ENCODE results near the gene GNG3.

Gene GNG3

GRCh38 chr11:62755086-62755615 is 47.7 kb downstream of the GNG3 start:
- Histone ChIP-seq H3K9me3 (ENCODE audit: insufficient read depth, low read depth, low read length) (no peaks in the 10 kb centered on the region), H4K20me1 (ENCODE audit: insufficient read depth, low read length, poor library complexity, severe bottlenecking) (peaks cover 5% of the 10 kb centered on the region), H3F3A (ENCODE audit: low read depth) (no peaks in the 10 kb centered on the region), H3K79me2 (ENCODE audit: insufficient read depth, low read length) (peaks cover 16% of the 10 kb centered on the region; the same call in 1 of the 2 replicates), H3K4me2 (ENCODE audit: low read depth, low read length, poor library complexity, severe bottlenecking) (peak overlapping the region; percentile 64), H3K9me2 (replicated peaks; ENCODE audit: low read depth, low read length) (no peaks in the 10 kb centered on the region), H3K4me3 (ENCODE audit: low read length, poor library complexity, severe bottlenecking) (no peak overlapping the region), H3K4me1 (ENCODE audit: insufficient read depth, low read length, poor library complexity, severe bottlenecking) (peaks cover 17% of the 10 kb centered on the region), H2AFZ (ENCODE audit: low read length) (no peak overlapping the region), H3K27me3 (ENCODE audit: insufficient read depth, low read length, poor library complexity, severe bottlenecking) (no peaks in the 10 kb centered on the region), H3K9ac (ENCODE audit: low read depth, low read length, poor library complexity, severe bottlenecking) (no peak overlapping the region), H3K36me3 (ENCODE audit: insufficient read depth, low read length) (no peaks in the 10 kb centered on the region)
- TF ChIP-seq, protein P1, sequence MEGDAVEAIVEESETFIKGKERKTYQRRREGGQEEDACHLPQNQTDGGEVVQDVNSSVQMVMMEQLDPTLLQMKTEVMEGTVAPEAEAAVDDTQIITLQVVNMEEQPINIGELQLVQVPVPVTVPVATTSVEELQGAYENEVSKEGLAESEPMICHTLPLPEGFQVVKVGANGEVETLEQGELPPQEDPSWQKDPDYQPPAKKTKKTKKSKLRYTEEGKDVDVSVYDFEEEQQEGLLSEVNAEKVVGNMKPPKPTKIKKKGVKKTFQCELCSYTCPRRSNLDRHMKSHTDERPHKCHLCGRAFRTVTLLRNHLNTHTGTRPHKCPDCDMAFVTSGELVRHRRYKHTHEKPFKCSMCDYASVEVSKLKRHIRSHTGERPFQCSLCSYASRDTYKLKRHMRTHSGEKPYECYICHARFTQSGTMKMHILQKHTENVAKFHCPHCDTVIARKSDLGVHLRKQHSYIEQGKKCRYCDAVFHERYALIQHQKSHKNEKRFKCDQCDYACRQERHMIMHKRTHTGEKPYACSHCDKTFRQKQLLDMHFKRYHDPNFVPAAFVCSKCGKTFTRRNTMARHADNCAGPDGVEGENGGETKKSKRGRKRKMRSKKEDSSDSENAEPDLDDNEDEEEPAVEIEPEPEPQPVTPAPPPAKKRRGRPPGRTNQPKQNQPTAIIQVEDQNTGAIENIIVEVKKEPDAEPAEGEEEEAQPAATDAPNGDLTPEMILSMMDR (conservative IDR thresholded peaks at IDR 0.05; ENCODE audit: low read length), result no peak
- no peak for TF ChIP-seq EZH2phosphoT487 (IDR thresholded peaks at IDR 0.05; ENCODE audit: borderline replicate concordance)

GRCh38 chr11:62757846-62758788 is 50.6 kb downstream of the GNG3 start:
- Histone ChIP-seq H3K4me1 (ENCODE audit: insufficient read depth, low read length, poor library complexity, severe bottlenecking) (peaks cover 16% of the 10 kb centered on the region), H3K9me3 (ENCODE audit: insufficient read depth, low read depth, low read length) (no peaks in the 10 kb centered on the region), H2AFZ (ENCODE audit: low read length) (no peak overlapping the region), H4K20me1 (ENCODE audit: insufficient read depth, low read length, poor library complexity, severe bottlenecking) (peaks cover 7% of the 10 kb centered on the region), H3K4me2 (ENCODE audit: low read depth, low read length, poor library complexity, severe bottlenecking) (no peak overlapping the region), H3K36me3 (ENCODE audit: insufficient read depth, low read length) (no peaks in the 10 kb centered on the region), H3K9ac (ENCODE audit: low read depth, low read length, poor library complexity, severe bottlenecking) (no peak overlapping the region), H3K9me2 (replicated peaks; ENCODE audit: low read depth, low read length) (no peaks in the 10 kb centered on the region), H3K27me3 (ENCODE audit: insufficient read depth, low read length, poor library complexity, severe bottlenecking) (no peaks in the 10 kb centered on the region), H3F3A (ENCODE audit: low read depth) (no peaks in the 10 kb centered on the region), H3K4me3 (ENCODE audit: low read length, poor library complexity, severe bottlenecking) (no peak overlapping the region), H3K79me2 (ENCODE audit: insufficient read depth, low read length) (peaks cover 19% of the 10 kb centered on the region)
- TF ChIP-seq EZH2phosphoT487 (IDR thresholded peaks at IDR 0.05; ENCODE audit: borderline replicate concordance), result no peak
